ENCODE results near the gene KAZN.

- TF ChIP-seq CTCF (conservative IDR thresholded peaks at IDR 0.05; ENCODE audit: low read length) (no peak), EZH2phosphoT487 (IDR thresholded peaks at IDR 0.05; ENCODE audit: borderline replicate concordance) (no peak)
Measured at GRCh38 chr1:14659913-14660312, 61.4 kb downstream of the KAZN start.
